ENCODE measurements around the gene COL23A1. TPM values are rescaled to one million over a fixed set of nuclear protein-coding genes. Genes with fewer than 3 reads are reported as not detected.

COL23A1 gene
- polyA plus RNA-seq, 2 of the 4 experiments (the other 2 are of a cell fraction) = not detected

DNA sequence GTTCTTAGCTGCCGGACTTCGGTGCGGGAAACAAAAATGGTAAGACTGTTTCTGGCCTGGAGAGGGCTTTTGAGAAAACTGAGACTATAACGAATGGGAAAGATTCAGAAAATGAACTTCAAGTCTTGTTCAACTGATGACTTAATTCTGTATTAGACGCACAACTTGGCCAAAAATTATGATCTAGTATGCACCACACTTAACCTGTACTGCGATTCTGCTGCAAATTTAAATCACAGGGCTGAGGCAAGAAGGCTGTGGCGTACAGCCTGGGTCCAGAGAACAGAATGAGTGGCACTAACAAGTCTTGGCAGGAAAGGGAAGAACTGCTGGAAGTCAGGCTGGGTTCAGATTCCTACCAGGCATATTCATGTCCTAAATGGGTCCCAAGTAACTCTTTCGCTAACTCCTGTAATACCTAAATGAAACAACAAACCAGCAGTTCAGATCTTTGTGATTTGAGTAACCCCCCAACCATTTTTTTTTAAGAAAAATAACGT is 781 bp upstream of the COL23A1 start:
- DNase-seq (ENCODE audit: low read depth in 1 of 2, low spot score in 1 of 2) (no peak), ATAC-seq (no peak), FAIRE-seq (no peak)
- Histone ChIP-seq H3K4me3 (peak overlapping the region; percentile 36; the same call in 1 of the 3 replicates), H3K4me1 (peaks cover 5% of the 10 kb centered on the region; the same call in 1 of the 3 replicates), H3K9me3 (peaks cover 29% of the 10 kb centered on the region; the same call in 2 of the 3 replicates), H3K27ac (no peak overlapping the region), H3K4me2 (peak overlapping the region; percentile 81)
- ChIA-PET CTCF (interaction anchor here (1.8 kb wide), 1 partner anchor 33 kb away, joined by 3 read pairs; no protein-coding TSS in a partner anchor), POLR2A (no interaction called here)
- 29% methylated on average over 9 of the region's 9 CpGs for WGBS (ENCODE audit: missing lambda C conversion rate)
- TF ChIP-seq FOSB (CRISPR knock-in tag; IDR thresholded peaks at IDR 0.05) (no peak), HOXA7 (CRISPR knock-in tag; IDR thresholded peaks at IDR 0.05) (no peak), RAD21 (conservative IDR thresholded peaks at IDR 0.05 in 1 of 2, IDR thresholded peaks at IDR 0.05 in 1 of 2) (no peak), JUNB (IDR thresholded peaks at IDR 0.05) (no peak), ZC3H11A (IDR thresholded peaks at IDR 0.05) (no peak), POLR2A (IDR thresholded peaks at IDR 0.05; ENCODE audit: low read length) (no peak), HOXB13 (CRISPR knock-in tag; IDR thresholded peaks at IDR 0.05; ENCODE audit: low read depth) (no peak)
- TF ChIP-seq, protein P1, sequence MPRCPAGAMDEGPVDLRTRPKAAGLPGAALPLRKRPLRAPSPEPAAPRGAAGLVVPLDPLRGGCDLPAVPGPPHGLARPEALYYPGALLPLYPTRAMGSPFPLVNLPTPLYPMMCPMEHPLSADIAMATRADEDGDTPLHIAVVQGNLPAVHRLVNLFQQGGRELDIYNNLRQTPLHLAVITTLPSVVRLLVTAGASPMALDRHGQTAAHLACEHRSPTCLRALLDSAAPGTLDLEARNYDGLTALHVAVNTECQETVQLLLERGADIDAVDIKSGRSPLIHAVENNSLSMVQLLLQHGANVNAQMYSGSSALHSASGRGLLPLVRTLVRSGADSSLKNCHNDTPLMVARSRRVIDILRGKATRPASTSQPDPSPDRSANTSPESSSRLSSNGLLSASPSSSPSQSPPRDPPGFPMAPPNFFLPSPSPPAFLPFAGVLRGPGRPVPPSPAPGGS (IDR thresholded peaks at IDR 0.05) = no peak
- TF ChIP-seq, protein P2, sequence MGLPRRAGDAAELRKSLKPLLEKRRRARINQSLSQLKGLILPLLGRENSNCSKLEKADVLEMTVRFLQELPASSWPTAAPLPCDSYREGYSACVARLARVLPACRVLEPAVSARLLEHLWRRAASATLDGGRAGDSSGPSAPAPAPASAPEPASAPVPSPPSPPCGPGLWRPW (IDR thresholded peaks at IDR 0.05) = no peak

GRCh38 chr5:178589180-178590140 is 733 bp downstream of the COL23A1 start:
- ChIA-PET POLR2A (no interaction called here), CTCF (interaction anchor here (1.1 to 1.8 kb wide), 2 partner anchors 35 to 306 kb away, joined by 3 read pairs; no protein-coding TSS in a partner anchor)
- peak overlapping the region; percentile 81 for H3K4me2 ChIP-seq
- H3K9me3 ChIP-seq = peaks cover 28% of the 10 kb centered on the region
- WGBS (ENCODE audit: missing lambda C conversion rate) = 44% methylated on average over 51 of the region's 91 CpGs
- FAIRE-seq = no peak
- TF ChIP-seq SREBF2 (IDR thresholded peaks at IDR 0.05) = no peak
- TF ChIP-seq KDM1A (IDR thresholded peaks at IDR 0.05; ENCODE audit: low read depth) = no peak
- no peak for TF ChIP-seq MAFK (IDR thresholded peaks at IDR 0.05; ENCODE audit: partially characterized antibody)
- no peak for TF ChIP-seq CHD2 (IDR thresholded peaks at IDR 0.05; ENCODE audit: low read length, partially characterized antibody)
- TF ChIP-seq BHLHE40 (IDR thresholded peaks at IDR 0.05; ENCODE audit: low read depth, low read length) = no peak
- TF ChIP-seq EHF (CRISPR knock-in tag; IDR thresholded peaks at IDR 0.05) = no peak
- no peak for TF ChIP-seq JUN (IDR thresholded peaks at IDR 0.05)
- TF ChIP-seq FOSL2 (IDR thresholded peaks at IDR 0.05) = no peak
- no peak for TF ChIP-seq FOSL2 (CRISPR knock-in tag; IDR thresholded peaks at IDR 0.05)
- no peak for TF ChIP-seq CBX2 (IDR thresholded peaks at IDR 0.05; ENCODE audit: borderline replicate concordance, low read depth)
- no peak for TF ChIP-seq FOXS1 (CRISPR knock-in tag; IDR thresholded peaks at IDR 0.05)
- TF ChIP-seq ZFP36 (IDR thresholded peaks at IDR 0.05; ENCODE audit: borderline replicate concordance, partially characterized antibody) = no peak
- no peak for TF ChIP-seq MAX (IDR thresholded peaks at IDR 0.05)
- TF ChIP-seq, protein P3, sequence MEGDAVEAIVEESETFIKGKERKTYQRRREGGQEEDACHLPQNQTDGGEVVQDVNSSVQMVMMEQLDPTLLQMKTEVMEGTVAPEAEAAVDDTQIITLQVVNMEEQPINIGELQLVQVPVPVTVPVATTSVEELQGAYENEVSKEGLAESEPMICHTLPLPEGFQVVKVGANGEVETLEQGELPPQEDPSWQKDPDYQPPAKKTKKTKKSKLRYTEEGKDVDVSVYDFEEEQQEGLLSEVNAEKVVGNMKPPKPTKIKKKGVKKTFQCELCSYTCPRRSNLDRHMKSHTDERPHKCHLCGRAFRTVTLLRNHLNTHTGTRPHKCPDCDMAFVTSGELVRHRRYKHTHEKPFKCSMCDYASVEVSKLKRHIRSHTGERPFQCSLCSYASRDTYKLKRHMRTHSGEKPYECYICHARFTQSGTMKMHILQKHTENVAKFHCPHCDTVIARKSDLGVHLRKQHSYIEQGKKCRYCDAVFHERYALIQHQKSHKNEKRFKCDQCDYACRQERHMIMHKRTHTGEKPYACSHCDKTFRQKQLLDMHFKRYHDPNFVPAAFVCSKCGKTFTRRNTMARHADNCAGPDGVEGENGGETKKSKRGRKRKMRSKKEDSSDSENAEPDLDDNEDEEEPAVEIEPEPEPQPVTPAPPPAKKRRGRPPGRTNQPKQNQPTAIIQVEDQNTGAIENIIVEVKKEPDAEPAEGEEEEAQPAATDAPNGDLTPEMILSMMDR (IDR thresholded peaks at IDR 0.05) = no peak
- no peak for TF ChIP-seq FOSB (CRISPR knock-in tag; IDR thresholded peaks at IDR 0.05)
- TF ChIP-seq RFX5 (IDR thresholded peaks at IDR 0.05) = no peak
- TF ChIP-seq, protein P1 (IDR thresholded peaks at IDR 0.05) = no peak
- TF ChIP-seq GATA3 (IDR thresholded peaks at IDR 0.05; ENCODE audit: borderline replicate concordance) = no peak
- no peak for TF ChIP-seq HOXB5 (CRISPR knock-in tag; IDR thresholded peaks at IDR 0.05)
- TF ChIP-seq RCOR1 (IDR thresholded peaks at IDR 0.05; ENCODE audit: low read depth, low read length) = no peak
- peak in 1 of 2 experiments; percentile 10; a peak in 1 of 6 replicates for ATAC-seq
- no peak overlapping the region for H3K27ac ChIP-seq
- H3K4me1 ChIP-seq = peaks cover 5% of the 10 kb centered on the region; the same call in 1 of the 3 replicates
- DNase-seq (ENCODE audit: low read depth in 1 of 2, low spot score in 1 of 2) = no peak
- peak overlapping the region; percentile 36; the same call in 2 of the 3 replicates for H3K4me3 ChIP-seq

Measured in A549 (cell line).